Measurements from ENCODE around the gene PRDM16. TPM values are rescaled to one million over a fixed set of nuclear protein-coding genes. Genes with fewer than 3 reads are reported as not detected.

The PRDM16 gene
- total RNA-seq, 1 experiment from 2014 or later: 0.17 TPM

DNA sequence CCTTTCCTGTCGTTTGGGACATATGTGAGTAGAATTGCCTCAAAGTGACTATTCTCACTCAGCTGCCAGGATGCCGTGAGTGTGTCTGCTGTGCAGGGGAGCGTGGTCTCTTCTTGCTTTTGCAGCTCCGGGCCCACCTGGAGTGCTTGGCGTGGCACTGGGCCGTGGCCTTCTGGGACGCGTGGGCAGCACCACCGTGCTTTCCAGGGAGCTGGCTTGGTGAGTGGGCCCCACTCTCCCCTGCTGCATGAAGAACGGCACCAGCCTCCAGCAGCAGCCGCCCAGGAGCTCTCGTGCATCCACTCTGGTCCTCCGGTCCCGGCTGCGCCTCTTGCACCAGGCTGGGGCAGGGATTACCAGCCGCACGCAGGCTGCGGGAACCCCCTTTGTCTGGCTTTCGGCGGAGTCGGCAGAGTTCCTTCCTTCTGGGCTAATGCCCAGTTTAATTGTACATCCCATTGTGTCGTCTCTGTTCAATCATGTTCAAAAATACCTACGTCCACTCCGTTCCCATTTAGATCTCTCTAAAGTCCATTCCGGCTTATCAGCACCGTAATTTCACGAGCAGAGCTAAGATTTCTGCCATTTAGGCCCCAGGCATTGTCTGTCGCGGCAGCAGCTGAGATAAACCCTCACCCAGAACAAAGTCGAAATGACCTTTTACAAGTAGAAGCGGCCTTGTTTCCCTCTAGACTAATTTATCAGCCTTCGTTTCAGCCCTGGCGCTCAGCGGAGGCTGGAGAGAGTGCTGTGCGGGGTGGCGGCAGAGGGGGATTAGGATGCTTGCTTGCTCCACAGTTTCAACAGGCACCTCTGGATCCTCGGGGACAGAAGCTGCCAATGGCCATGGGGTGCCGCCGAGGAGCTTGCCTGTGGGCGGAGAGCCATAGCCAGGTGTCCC lies 129.6 kb downstream of the PRDM16 start:
- Histone ChIP-seq H4K5ac (ENCODE audit: insufficient read length, low read depth, low read length) (no peak overlapping the region), H3K4me2 (ENCODE audit: insufficient read depth, insufficient read length, low read length) (no peak overlapping the region), H3K27ac (ENCODE audit: insufficient read length, low read depth, low read length) (no peak overlapping the region), H2AK5ac (ENCODE audit: insufficient read length, low read length) (no peak overlapping the region), H2AFZ (ENCODE audit: low read length) (no peak overlapping the region), H2BK120ac (ENCODE audit: low read depth, low read length, poor library complexity, severe bottlenecking) (no peak overlapping the region), H3K18ac (ENCODE audit: insufficient read length, low read depth, low read length) (no peak overlapping the region), H4K8ac (replicated peaks; ENCODE audit: insufficient read length, low read depth, low read length) (no peak overlapping the region), H3K79me2 (ENCODE audit: insufficient read depth, low read length) (no peaks in the 10 kb centered on the region), H3K4ac (ENCODE audit: low read depth, low read length) (no peak overlapping the region), H2BK15ac (ENCODE audit: low read depth, low read length) (no peak overlapping the region), H3T11ph (ENCODE audit: low read length) (no peak overlapping the region), H3K9ac (ENCODE audit: extremely low read depth, insufficient read length, low read length) (no peak overlapping the region), H2BK12ac (ENCODE audit: insufficient read length, low read depth, low read length) (no peak overlapping the region), H2BK20ac (ENCODE audit: low read depth, low read length, poor library complexity, severe bottlenecking) (no peak overlapping the region), H4K20me1 (ENCODE audit: control insufficient read depth, insufficient read depth, insufficient read length) (no peaks in the 10 kb centered on the region), H3K79me1 (ENCODE audit: insufficient read depth, low read depth, low read length, poor library complexity, severe bottlenecking) (no peaks in the 10 kb centered on the region), H3K56ac (ENCODE audit: insufficient read length, low read depth, low read length) (no peak overlapping the region), H3K9me3 (ENCODE audit: control insufficient read depth, low read depth, low read length) (no peaks in the 10 kb centered on the region), H4K91ac (ENCODE audit: insufficient read length, low read depth, low read length) (no peak overlapping the region), H3K27me3 (ENCODE audit: insufficient read depth, low read length) (no peaks in the 10 kb centered on the region), H2BK5ac (ENCODE audit: insufficient read length, low read length) (no peak overlapping the region), H3K14ac (ENCODE audit: insufficient read depth, low read length) (no peak overlapping the region), H3K4me1 (ENCODE audit: insufficient read depth, low read length) (no peaks in the 10 kb centered on the region), H3K23ac (ENCODE audit: insufficient read length, low read depth, low read length) (no peak overlapping the region), H3K23me2 (ENCODE audit: insufficient read length, low read depth, low read length, poor library complexity, severe bottlenecking) (peaks cover 4% of the 10 kb centered on the region)
- TF ChIP-seq, protein P1, sequence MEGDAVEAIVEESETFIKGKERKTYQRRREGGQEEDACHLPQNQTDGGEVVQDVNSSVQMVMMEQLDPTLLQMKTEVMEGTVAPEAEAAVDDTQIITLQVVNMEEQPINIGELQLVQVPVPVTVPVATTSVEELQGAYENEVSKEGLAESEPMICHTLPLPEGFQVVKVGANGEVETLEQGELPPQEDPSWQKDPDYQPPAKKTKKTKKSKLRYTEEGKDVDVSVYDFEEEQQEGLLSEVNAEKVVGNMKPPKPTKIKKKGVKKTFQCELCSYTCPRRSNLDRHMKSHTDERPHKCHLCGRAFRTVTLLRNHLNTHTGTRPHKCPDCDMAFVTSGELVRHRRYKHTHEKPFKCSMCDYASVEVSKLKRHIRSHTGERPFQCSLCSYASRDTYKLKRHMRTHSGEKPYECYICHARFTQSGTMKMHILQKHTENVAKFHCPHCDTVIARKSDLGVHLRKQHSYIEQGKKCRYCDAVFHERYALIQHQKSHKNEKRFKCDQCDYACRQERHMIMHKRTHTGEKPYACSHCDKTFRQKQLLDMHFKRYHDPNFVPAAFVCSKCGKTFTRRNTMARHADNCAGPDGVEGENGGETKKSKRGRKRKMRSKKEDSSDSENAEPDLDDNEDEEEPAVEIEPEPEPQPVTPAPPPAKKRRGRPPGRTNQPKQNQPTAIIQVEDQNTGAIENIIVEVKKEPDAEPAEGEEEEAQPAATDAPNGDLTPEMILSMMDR (conservative IDR thresholded peaks at IDR 0.05): no peak
- Mint-ChIP-seq H3K27ac (no peak overlapping the region), H3K4me3 (no peak overlapping the region), H3K4me1 (peaks cover 0 to 3% of the 10 kb centered on the region in 2 experiments; a peak in 2 of 4 replicates), H3K36me3 (ENCODE audit: insufficient read depth in 1 of 3, low read depth in 3 of 3) (no peaks in the 10 kb centered on the region; a peak in 1 of 7 replicates), H3K27me3 (ENCODE audit: low read depth) (no peaks in the 10 kb centered on the region; the same call in 1 of the 2 replicates), H3K9me3 (no peaks in the 10 kb centered on the region)
- DNase-seq: no peak
- no CpG with 5 or more reads among the region's 40 CpGs for WGBS (ENCODE audit: extremely low coverage, insufficient read length, low lambda C conversion rate)

All from H9 (cell line).